ENCODE results near the gene HUNK.

- TF ChIP-seq CTCF (conservative IDR thresholded peaks at IDR 0.05; ENCODE audit: low read depth, low read length) = no peak
- no peak for TF ChIP-seq EZH2 (IDR thresholded peaks at IDR 0.05; ENCODE audit: borderline replicate concordance, low read depth, low read length, poor library complexity, severe bottlenecking)
Measured at GRCh38 chr21:31848326-31848985, 24.4 kb upstream of the HUNK start.
